H9 (cell line): ENCODE data around the gene NPRL2. TPM values are rescaled to one million over a fixed set of nuclear protein-coding genes. Genes with fewer than 3 reads are reported as not detected.

Source experiments
- DNase-seq: peaks from one replicate; pipeline ENCODE4 v3.0.0-alpha.2; 2017
- H2AFZ ChIP-seq: one replicate; pipeline ENCODE4 v1.6.1; 2013; ENCODE audit warnings: mild to moderate bottlenecking, low read length, control low read depth, moderate library complexity
- H2AK5ac ChIP-seq: 2 replicates; pipeline ENCODE4 v1.6.1; 2013; ENCODE audit warnings: low read length, control low read depth, mixed read lengths; ENCODE audit not compliant: insufficient read length
- H2BK120ac ChIP-seq: one replicate; pipeline ENCODE4 v1.6.1; 2013; ENCODE audit warnings: low read depth, mild to moderate bottlenecking, low read length, control low read depth, inconsistent platforms; ENCODE audit not compliant: poor library complexity, severe bottlenecking
- H2BK12ac ChIP-seq: 2 replicates; pipeline ENCODE4 v1.6.1; 2013; ENCODE audit warnings: low read length, control low read depth, mixed read lengths, low read depth; ENCODE audit not compliant: insufficient read length
- H2BK15ac ChIP-seq: 2 replicates; pipeline ENCODE4 v1.6.1; 2013; ENCODE audit warnings: low read depth, low read length, control low read depth
- H2BK20ac ChIP-seq: one replicate; pipeline ENCODE4 v1.6.1; 2013; ENCODE audit warnings: low read depth, mild to moderate bottlenecking, low read length, control low read depth, inconsistent platforms; ENCODE audit not compliant: poor library complexity, severe bottlenecking
- H2BK5ac ChIP-seq: 2 replicates; pipeline ENCODE4 v1.6.1; 2013; ENCODE audit warnings: low read length, control low read depth, mixed read lengths; ENCODE audit not compliant: insufficient read length
- H3K14ac ChIP-seq: 2 replicates; pipeline ENCODE4 v1.6.1; 2013; ENCODE audit warnings: low read length, control low read depth; ENCODE audit not compliant: insufficient read depth
- H3K18ac ChIP-seq: 2 replicates; pipeline ENCODE4 v1.6.1; 2013; ENCODE audit warnings: low read depth, mild to moderate bottlenecking, mixed read lengths, low read length, control low read depth; ENCODE audit not compliant: insufficient read length
- H3K23ac ChIP-seq: 2 replicates; pipeline ENCODE4 v1.6.1; 2013; ENCODE audit warnings: low read length, control low read depth, mixed read lengths, low read depth; ENCODE audit not compliant: insufficient read length
- H3K23me2 ChIP-seq: 2 replicates; pipeline ENCODE4 v1.6.1; 2013; ENCODE audit warnings: low read depth, mild to moderate bottlenecking, mixed read lengths, low read length, control low read depth; ENCODE audit not compliant: insufficient read length, poor library complexity, severe bottlenecking
- H3K27ac ChIP-seq: 2 replicates; pipeline ENCODE4 v1.5.1; 2013; ENCODE audit warnings: low read length, control low read depth, mixed read lengths, low read depth; ENCODE audit not compliant: insufficient read length
- H3K27me3 ChIP-seq: 2 replicates; pipeline ENCODE4 v1.6.1; 2013; ENCODE audit warnings: low read length, control low read depth, inconsistent platforms; ENCODE audit not compliant: insufficient read depth
- H3K4ac ChIP-seq: 2 replicates; pipeline ENCODE4 v1.6.1; 2013; ENCODE audit warnings: low read depth, mild to moderate bottlenecking, control low read depth, inconsistent platforms, low read length, moderate library complexity
- H3K4me1 ChIP-seq: 2 replicates; pipeline ENCODE4 v1.6.1; 2013; ENCODE audit warnings: low read length, control low read depth, inconsistent platforms; ENCODE audit not compliant: insufficient read depth
- H3K4me2 ChIP-seq: 2 replicates; pipeline ENCODE4 v1.6.1; 2013; ENCODE audit warnings: low read length, control low read depth, mixed read lengths; ENCODE audit not compliant: insufficient read length, insufficient read depth
- H3K56ac ChIP-seq: 2 replicates; pipeline ENCODE4 v1.6.1; 2013; ENCODE audit warnings: low read depth, mild to moderate bottlenecking, mixed read lengths, low read length, control low read depth; ENCODE audit not compliant: insufficient read length
- H3K79me1 ChIP-seq: 2 replicates; pipeline ENCODE4 v1.6.1; 2013; ENCODE audit warnings: low read depth, mild to moderate bottlenecking, moderate library complexity, low read length, control low read depth, inconsistent platforms; ENCODE audit not compliant: insufficient read depth, poor library complexity, severe bottlenecking
- H3K79me2 ChIP-seq: 2 replicates; pipeline ENCODE4 v1.6.1; 2013; ENCODE audit warnings: low read length, control low read depth, inconsistent platforms; ENCODE audit not compliant: insufficient read depth
- H3K9ac ChIP-seq: 2 replicates; pipeline ENCODE4 v1.6.1; 2013; ENCODE audit warnings: low read length, control low read depth, mixed read lengths; ENCODE audit not compliant: insufficient read length; ENCODE audit errors: extremely low read depth
- H3K9me3 ChIP-seq: one replicate; pipeline ENCODE4 v1.6.1; 2013; ENCODE audit warnings: low read depth, low read length, inconsistent platforms; ENCODE audit not compliant: control insufficient read depth
- H3T11ph ChIP-seq: one replicate; pipeline ENCODE4 v1.6.1; 2013; ENCODE audit warnings: mild to moderate bottlenecking, low read length, control low read depth, inconsistent platforms
- H4K20me1 ChIP-seq: one replicate; pipeline ENCODE4 v1.6.1; 2013; ENCODE audit not compliant: control insufficient read depth, insufficient read length, insufficient read depth
- H4K5ac ChIP-seq: 2 replicates; pipeline ENCODE4 v1.6.1; 2013; ENCODE audit warnings: low read depth, mild to moderate bottlenecking, mixed read lengths, low read length, control low read depth; ENCODE audit not compliant: insufficient read length
- H4K8ac ChIP-seq: replicated peaks from 2 replicates; pipeline ENCODE4 v1.6.1; 2013; ENCODE audit warnings: low read length, control low read depth, mixed read lengths, low read depth; ENCODE audit not compliant: insufficient read length
- H4K91ac ChIP-seq: 2 replicates; pipeline ENCODE4 v1.6.1; 2013; ENCODE audit warnings: low read depth, mild to moderate bottlenecking, moderate library complexity, mixed read lengths, low read length, control low read depth; ENCODE audit not compliant: insufficient read length
- H3K27ac Mint-ChIP-seq, 3 experiments: 2 replicates in 2 of 3; 3 replicates in 1 of 3; pipeline ENCODE4 v1.8.0; 2020 to 2021; ENCODE audit warnings: mixed read lengths in 3 of 3, mild to moderate bottlenecking in 1 of 3, moderate library complexity in 1 of 3
- H3K27me3 Mint-ChIP-seq: 2 replicates; pipeline ENCODE4 v1.8.0; 2021; ENCODE audit warnings: low read depth, mild to moderate bottlenecking, moderate library complexity, mixed read lengths
- H3K36me3 Mint-ChIP-seq, 3 experiments: 2 replicates in 2 of 3; 3 replicates in 1 of 3; pipeline ENCODE4 v1.8.0; 2020 to 2021; ENCODE audit warnings: low read depth in 3 of 3, mixed read lengths in 3 of 3; ENCODE audit not compliant: insufficient read depth in 1 of 3
- H3K4me1 Mint-ChIP-seq, 2 experiments: 2 replicates each; pipeline ENCODE4 v1.8.0; 2020; ENCODE audit warnings: mixed read lengths in 2 of 2
- H3K4me3 Mint-ChIP-seq, 2 experiments: 2 replicates in 1 of 2; 3 replicates in 1 of 2; pipeline ENCODE4 v1.8.0; 2020 to 2021; ENCODE audit warnings: mild to moderate bottlenecking in 2 of 2, mixed read lengths in 2 of 2, moderate library complexity in 1 of 2
- H3K9me3 Mint-ChIP-seq, 2 experiments: 2 replicates in 1 of 2; 3 replicates in 1 of 2; pipeline ENCODE4 v1.8.0; 2020; ENCODE audit warnings: mild to moderate bottlenecking in 2 of 2, mixed read lengths in 2 of 2, moderate library complexity in 1 of 2
- WGBS: extraction: QIAGEN DNeasy Blood & Tissue Kit; methylation state at CpG from one replicate; pipeline ENCODE4 v1.1.7; 2013; ENCODE audit warnings: missing lambda C conversion rate, low lambda C conversion rate, mixed read lengths; ENCODE audit not compliant: insufficient read length; ENCODE audit errors: extremely low coverage; 5-methylcytosine and 5-hydroxymethylcytosine counted together
- total RNA-seq: library from RNA; stranded (reverse); gene quantifications from 2 replicates; pipeline ENCODE4 v1.2.1, GENCODE V29; 2021
- TF ChIP-seq, protein P1 (sequence below): fragments of 200-600 bp; sonication (generic); conservative IDR thresholded peaks from 3 replicates; pipeline ENCODE4 v1.8.0; 2021; ENCODE audit warnings: antibody characterized with exemption, mild to moderate bottlenecking

The NPRL2 gene
- total RNA-seq, 1 experiment from 2014 or later = 23.4 TPM

DNA sequence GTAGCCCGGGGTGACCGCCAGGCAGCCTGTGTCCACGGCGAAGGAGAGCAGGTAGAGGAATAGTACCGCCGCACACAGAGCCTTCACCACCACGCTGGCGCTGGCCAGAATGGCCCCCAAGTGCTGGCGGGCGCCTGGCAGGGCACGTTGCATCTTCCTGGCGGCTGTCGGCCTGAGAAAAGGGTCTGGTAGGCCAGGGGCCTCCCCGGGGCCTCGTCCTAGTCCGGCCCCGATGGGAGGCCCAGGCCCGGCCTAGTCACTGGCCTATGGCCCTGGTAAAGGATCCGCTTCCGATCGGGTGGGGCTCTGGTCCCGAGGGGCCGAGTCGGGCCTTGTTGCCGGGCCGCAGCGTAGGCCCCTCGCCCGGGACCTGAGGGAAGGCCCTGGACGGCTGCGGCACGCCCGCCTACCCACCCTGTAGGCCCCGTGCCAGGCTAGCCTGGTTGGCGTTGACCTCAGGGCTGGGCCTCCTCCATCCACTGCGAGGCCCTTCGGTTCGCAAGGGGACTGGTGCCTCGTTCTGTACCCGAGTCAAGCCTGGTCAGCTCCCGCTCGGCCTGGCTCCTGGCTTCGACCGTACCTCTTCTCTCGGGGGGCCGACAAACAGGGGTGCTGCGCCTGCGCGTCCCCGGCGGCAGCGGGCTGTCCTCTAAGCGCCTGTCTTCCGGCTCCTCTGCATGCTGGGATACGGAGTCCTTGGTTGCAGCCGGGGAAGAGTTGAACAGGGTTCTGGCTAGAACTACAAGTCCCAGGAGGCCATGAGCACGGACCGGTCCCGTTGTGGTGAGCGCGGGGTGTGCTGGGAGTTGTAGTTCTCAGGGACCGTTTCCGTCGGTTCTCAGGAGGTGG is 8.6 kb upstream of the NPRL2 start, which contains the start of gene TMEM115:
TMEM115 (minus strand) TSS at position 611 of the 849 bp plus-strand sequence; CDS start at position 153, 458 bp downstream.
- peak within 1 kb of the TSS; percentile 39 to 97 (median 94); a peak in 6 of 7 replicates for H3K27ac Mint-ChIP-seq
- H3K27me3 ChIP-seq = no peaks in the 10 kb centered on the region
- H2BK20ac ChIP-seq = no peak within 1 kb of the TSS
- no peak within 1 kb of the TSS for H3K4ac ChIP-seq
- no peak within 1 kb of the TSS for H3K23ac ChIP-seq
- H3K4me2 ChIP-seq = peak within 1 kb of the TSS; percentile 80
- H3K27me3 Mint-ChIP-seq = peaks cover 14% of the 10 kb centered on the region
- H3K4me1 ChIP-seq = peaks cover 4% of the 10 kb centered on the region; the same call in 1 of the 2 replicates
- H4K5ac ChIP-seq = no peak within 1 kb of the TSS
- H3K9me3 ChIP-seq = no peaks in the 10 kb centered on the region
- H3K23me2 ChIP-seq = peaks cover 5% of the 10 kb centered on the region
- H4K8ac ChIP-seq = no peak within 1 kb of the TSS
- no peak within 1 kb of the TSS for H2BK5ac ChIP-seq
- TF ChIP-seq, protein P1, sequence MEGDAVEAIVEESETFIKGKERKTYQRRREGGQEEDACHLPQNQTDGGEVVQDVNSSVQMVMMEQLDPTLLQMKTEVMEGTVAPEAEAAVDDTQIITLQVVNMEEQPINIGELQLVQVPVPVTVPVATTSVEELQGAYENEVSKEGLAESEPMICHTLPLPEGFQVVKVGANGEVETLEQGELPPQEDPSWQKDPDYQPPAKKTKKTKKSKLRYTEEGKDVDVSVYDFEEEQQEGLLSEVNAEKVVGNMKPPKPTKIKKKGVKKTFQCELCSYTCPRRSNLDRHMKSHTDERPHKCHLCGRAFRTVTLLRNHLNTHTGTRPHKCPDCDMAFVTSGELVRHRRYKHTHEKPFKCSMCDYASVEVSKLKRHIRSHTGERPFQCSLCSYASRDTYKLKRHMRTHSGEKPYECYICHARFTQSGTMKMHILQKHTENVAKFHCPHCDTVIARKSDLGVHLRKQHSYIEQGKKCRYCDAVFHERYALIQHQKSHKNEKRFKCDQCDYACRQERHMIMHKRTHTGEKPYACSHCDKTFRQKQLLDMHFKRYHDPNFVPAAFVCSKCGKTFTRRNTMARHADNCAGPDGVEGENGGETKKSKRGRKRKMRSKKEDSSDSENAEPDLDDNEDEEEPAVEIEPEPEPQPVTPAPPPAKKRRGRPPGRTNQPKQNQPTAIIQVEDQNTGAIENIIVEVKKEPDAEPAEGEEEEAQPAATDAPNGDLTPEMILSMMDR = no peak
- H2AK5ac ChIP-seq = no peak within 1 kb of the TSS
- no peak within 1 kb of the TSS for H4K91ac ChIP-seq
- H3K27ac ChIP-seq = no peak within 1 kb of the TSS
- H3K56ac ChIP-seq = no peak within 1 kb of the TSS
- peaks cover 9% of the 10 kb centered on the region; the same call in 1 of the 2 replicates for H3K79me2 ChIP-seq
- no peaks in the 10 kb centered on the region for H4K20me1 ChIP-seq
- H3K4me1 Mint-ChIP-seq = peaks cover 28 to 31% of the 10 kb centered on the region in 2 experiments
- H3K79me1 ChIP-seq = peaks cover 6% of the 10 kb centered on the region
- H3K14ac ChIP-seq = no peak within 1 kb of the TSS; the same call in 1 of the 2 replicates
- no peak within 1 kb of the TSS for H3K18ac ChIP-seq
- no CpG with 5 or more reads among the region's 64 CpGs for WGBS
- H2AFZ ChIP-seq = peak within 1 kb of the TSS; percentile 26
- no peak within 1 kb of the TSS for H2BK120ac ChIP-seq
- no peak within 1 kb of the TSS for H2BK15ac ChIP-seq
- H3K9ac ChIP-seq = peak within 1 kb of the TSS; percentile 86
- peak within 1 kb of the TSS; percentile 91 to 95 for H3K4me3 Mint-ChIP-seq
- H2BK12ac ChIP-seq = no peak within 1 kb of the TSS
- peak; percentile 99 for DNase-seq
- H3K9me3 Mint-ChIP-seq = no peaks in the 10 kb centered on the region; a peak in 1 of 5 replicates
- no peak within 1 kb of the TSS for H3T11ph ChIP-seq
- peaks cover 13 to 23% (median 21%) of the 10 kb centered on the region in 3 experiments for H3K36me3 Mint-ChIP-seq
